Trophoblast cell (in vitro differentiated cells and primary cell): Measurements from ENCODE around the gene DEPDC7.

Experiments used
- DNase-seq, 2 donors: peaks; one replicate each; pipeline ENCODE4 v3.0.0-alpha.2; 2016
- H2AFZ ChIP-seq: 2 replicates; pipeline ENCODE4 v1.6.1; 2013; ENCODE audit warnings: low read length, moderate library complexity, mild to moderate bottlenecking; ENCODE audit not compliant: insufficient read depth, poor library complexity
- H2AK5ac ChIP-seq: 2 replicates; pipeline ENCODE4 v1.6.1; 2013; ENCODE audit warnings: mild to moderate bottlenecking, low read length
- H2BK120ac ChIP-seq: 2 replicates; pipeline ENCODE4 v1.6.1; 2013; ENCODE audit warnings: low read length, mild to moderate bottlenecking, moderate library complexity; ENCODE audit not compliant: insufficient read depth, poor library complexity
- H2BK12ac ChIP-seq: 2 replicates; pipeline ENCODE4 v1.6.1; 2013; ENCODE audit warnings: mild to moderate bottlenecking, low read length, moderate library complexity
- H2BK5ac ChIP-seq: 2 replicates; pipeline ENCODE4 v1.6.1; 2013; ENCODE audit warnings: low read length, low read depth, moderate library complexity, mild to moderate bottlenecking; ENCODE audit not compliant: poor library complexity
- H3K14ac ChIP-seq: 2 replicates; pipeline ENCODE4 v1.6.1; 2013; ENCODE audit warnings: mild to moderate bottlenecking, low read length
- H3K18ac ChIP-seq: 2 replicates; pipeline ENCODE4 v1.6.1; 2013; ENCODE audit warnings: mild to moderate bottlenecking, low read length
- H3K23ac ChIP-seq: 2 replicates; pipeline ENCODE4 v1.6.1; 2013; ENCODE audit warnings: low read length
- H3K27ac ChIP-seq: 2 replicates; pipeline ENCODE4 v1.5.1; 2013; ENCODE audit warnings: low read depth, mild to moderate bottlenecking, inconsistent platforms, low read length, moderate library complexity
- H3K27me3 ChIP-seq: 2 replicates; pipeline ENCODE4 v1.6.1; 2013; ENCODE audit warnings: inconsistent platforms, mild to moderate bottlenecking, low read length, moderate library complexity; ENCODE audit not compliant: insufficient read depth
- H3K36me3 ChIP-seq, 2 experiments: 1 replicate in 1 of 2; 2 replicates in 1 of 2; pipeline ENCODE4 v1.6.1; 2013; ENCODE audit warnings: low read length in 2 of 2, mild to moderate bottlenecking in 2 of 2, moderate library complexity in 1 of 2; ENCODE audit not compliant: insufficient read depth in 2 of 2, control insufficient read depth in 1 of 2
- H3K4ac ChIP-seq: 2 replicates; pipeline ENCODE4 v1.6.1; 2013; ENCODE audit warnings: low read depth, mild to moderate bottlenecking, low read length, moderate library complexity
- H3K4me1 ChIP-seq, 2 experiments: 1 replicate in 1 of 2; 2 replicates in 1 of 2; pipeline ENCODE4 v1.6.1; 2013; ENCODE audit warnings: low read length in 2 of 2, mild to moderate bottlenecking in 2 of 2, moderate library complexity in 1 of 2; ENCODE audit not compliant: insufficient read depth in 2 of 2, control insufficient read depth in 1 of 2
- H3K4me2 ChIP-seq: 2 replicates; pipeline ENCODE4 v1.6.1; 2013; ENCODE audit warnings: inconsistent platforms, mild to moderate bottlenecking, low read length, moderate library complexity
- H3K4me3 ChIP-seq: 2 replicates; pipeline ENCODE4 v1.5.1; 2013; ENCODE audit warnings: mild to moderate bottlenecking, low read depth, low read length, inconsistent platforms
- H3K79me1 ChIP-seq: one replicate; pipeline ENCODE4 v1.6.1; 2013; ENCODE audit warnings: low read length
- H3K79me2 ChIP-seq: 2 replicates; pipeline ENCODE4 v1.6.1; 2013; ENCODE audit warnings: low read length, mild to moderate bottlenecking; ENCODE audit not compliant: control insufficient read depth, insufficient read depth, poor library complexity
- H3K9ac ChIP-seq: 2 replicates; pipeline ENCODE4 v1.6.1; 2013; ENCODE audit warnings: mild to moderate bottlenecking, low read length
- H3K9me3 ChIP-seq: 2 replicates; pipeline ENCODE4 v1.6.1; 2013; ENCODE audit warnings: low read depth, mild to moderate bottlenecking, control low read depth, inconsistent platforms, low read length; ENCODE audit not compliant: insufficient read depth
- H4K12ac ChIP-seq: 2 replicates; pipeline ENCODE4 v1.6.1; 2013; ENCODE audit warnings: low read depth, mild to moderate bottlenecking, low read length, moderate library complexity
- H4K8ac ChIP-seq: 2 replicates; pipeline ENCODE4 v1.6.1; 2013; ENCODE audit warnings: low read depth, mild to moderate bottlenecking, low read length, moderate library complexity
- H4K91ac ChIP-seq: one replicate; pipeline ENCODE4 v1.6.1; 2013; ENCODE audit warnings: low read depth, mild to moderate bottlenecking, low read length, moderate library complexity
- WGBS: extraction: QIAGEN DNeasy Blood & Tissue Kit; methylation state at CpG from one replicate; pipeline ENCODE4 v1.1.7; 2013; ENCODE audit warnings: missing lambda C conversion rate; ENCODE audit not compliant: insufficient read length, insufficient coverage; ENCODE audit errors: extremely low coverage; 5-methylcytosine and 5-hydroxymethylcytosine counted together

DEPDC7 gene

DNA sequence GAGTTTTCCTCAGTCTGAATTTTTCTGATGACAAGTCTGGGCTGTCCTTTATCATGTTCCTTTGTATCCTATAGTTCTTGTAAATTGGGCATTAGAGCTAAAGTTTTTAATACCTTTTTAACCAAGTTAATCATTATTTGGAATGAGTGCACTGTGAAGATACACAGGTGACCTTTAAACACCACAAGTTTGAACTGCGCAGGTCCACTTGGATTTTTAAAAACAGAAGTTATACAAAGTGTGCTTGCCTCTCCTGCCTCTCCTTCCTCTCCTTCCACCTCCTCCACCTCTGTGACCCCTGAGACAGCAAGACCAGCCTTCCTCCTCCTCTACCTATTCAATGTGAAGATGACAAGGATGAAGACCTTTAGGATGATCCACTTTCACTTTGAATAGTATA lies 19.3 kb downstream of the DEPDC7 start:
- Histone ChIP-seq H3K4me3 (no peak overlapping the region), H4K91ac (no peak overlapping the region), H4K8ac (no peak overlapping the region), H3K9ac (no peak overlapping the region), H2AK5ac (no peak overlapping the region), H3K18ac (no peak overlapping the region), H2AFZ (no peak overlapping the region), H3K9me3 (no peaks in the 10 kb centered on the region), H3K23ac (no peak overlapping the region), H3K4me1 (no peaks in the 10 kb centered on the region), H2BK5ac (no peak overlapping the region), H3K36me3 (no peaks in the 10 kb centered on the region), H3K79me1 (peaks cover 9% of the 10 kb centered on the region), H3K4me2 (no peak overlapping the region), H3K4ac (no peak overlapping the region), H3K27me3 (no peaks in the 10 kb centered on the region), H2BK120ac (no peak overlapping the region), H2BK12ac (no peak overlapping the region), H3K27ac (no peak overlapping the region), H4K12ac (no peak overlapping the region), H3K14ac (no peak overlapping the region), H3K79me2 (peaks cover 6% of the 10 kb centered on the region)
- WGBS: no CpG with 5 or more reads among the region's 1 CpG
- DNase-seq: no peak

- H3K27ac ChIP-seq: peak within 1 kb of the TSS; percentile 81
- peak within 1 kb of the TSS; percentile 16 for H2BK12ac ChIP-seq
- H3K4ac ChIP-seq: peak within 1 kb of the TSS; percentile 65
- peaks cover 2 to 4% of the 10 kb centered on the region in 2 experiments for H3K4me1 ChIP-seq
- DNase-seq: peak; percentile 64 to 68
- WGBS: no CpG with 5 or more reads among the region's 84 CpGs
- H3K9ac ChIP-seq: peak within 1 kb of the TSS; percentile 68
- H2BK120ac ChIP-seq: peak within 1 kb of the TSS; percentile 65
- H2BK5ac ChIP-seq: peak within 1 kb of the TSS; percentile 55
- no peak within 1 kb of the TSS for H2AK5ac ChIP-seq
- H3K14ac ChIP-seq: peak within 1 kb of the TSS; percentile 73
- H3K23ac ChIP-seq: no peak within 1 kb of the TSS
- H4K12ac ChIP-seq: peak within 1 kb of the TSS; percentile 23
- peaks cover 0 to 2% of the 10 kb centered on the region in 2 experiments for H3K36me3 ChIP-seq
- peak within 1 kb of the TSS; percentile 87 for H3K4me2 ChIP-seq
- no peaks in the 10 kb centered on the region for H3K9me3 ChIP-seq
- H2AFZ ChIP-seq: peak within 1 kb of the TSS; percentile 32
- H4K91ac ChIP-seq: peak within 1 kb of the TSS; percentile 71
- peaks cover 6% of the 10 kb centered on the region for H3K79me2 ChIP-seq
- peak within 1 kb of the TSS; percentile 58 for H4K8ac ChIP-seq
- peak within 1 kb of the TSS; percentile 93 for H3K4me3 ChIP-seq
- H3K27me3 ChIP-seq: no peaks in the 10 kb centered on the region
- H3K18ac ChIP-seq: peak within 1 kb of the TSS; percentile 82
- H3K79me1 ChIP-seq: peaks cover 12% of the 10 kb centered on the region
Observed at GRCh38 chr11:33039274-33040032, 23.8 kb downstream of the DEPDC7 start, which contains the start of gene TCP11L1. Gene TCP11L1, plus strand, starts transcription at chr11:33039572. Its CDS starts 4,202 bp downstream, at chr11:33043774.

- peak overlapping the region; percentile 71 for H4K91ac ChIP-seq
- peak overlapping the region; percentile 65 for H2BK120ac ChIP-seq
- H3K4me2 ChIP-seq: peak overlapping the region; percentile 87
- H3K23ac ChIP-seq: no peak overlapping the region
- no CpG with 5 or more reads among the region's 30 CpGs for WGBS
- no peak overlapping the region for H2BK5ac ChIP-seq
- peaks cover 12% of the 10 kb centered on the region for H3K79me1 ChIP-seq
- no peaks in the 10 kb centered on the region for H3K27me3 ChIP-seq
- peaks cover 4 to 6% of the 10 kb centered on the region in 2 experiments for H3K36me3 ChIP-seq
- no peak overlapping the region for H2BK12ac ChIP-seq
- no peaks in the 10 kb centered on the region for H3K9me3 ChIP-seq
- peak overlapping the region; percentile 32 for H2AFZ ChIP-seq
- peak overlapping the region; percentile 65 for H3K4ac ChIP-seq
- H3K27ac ChIP-seq: no peak overlapping the region
- peaks cover 6% of the 10 kb centered on the region for H3K79me2 ChIP-seq
- H4K8ac ChIP-seq: peak overlapping the region; percentile 58
- peak overlapping the region; percentile 82 for H3K18ac ChIP-seq
- peak overlapping the region; percentile 68 for H3K9ac ChIP-seq
- no peak overlapping the region for H2AK5ac ChIP-seq
- H3K4me1 ChIP-seq: peaks cover 2 to 4% of the 10 kb centered on the region in 2 experiments
- H3K14ac ChIP-seq: peak overlapping the region; percentile 73
- peak overlapping the region; percentile 93 for H3K4me3 ChIP-seq
- DNase-seq: peak in 1 of 2 donors; percentile 39
- H4K12ac ChIP-seq: peak overlapping the region; percentile 23
Observed at GRCh38 chr11:33040033-33040861, 24.6 kb downstream of the DEPDC7 start.

DNA sequence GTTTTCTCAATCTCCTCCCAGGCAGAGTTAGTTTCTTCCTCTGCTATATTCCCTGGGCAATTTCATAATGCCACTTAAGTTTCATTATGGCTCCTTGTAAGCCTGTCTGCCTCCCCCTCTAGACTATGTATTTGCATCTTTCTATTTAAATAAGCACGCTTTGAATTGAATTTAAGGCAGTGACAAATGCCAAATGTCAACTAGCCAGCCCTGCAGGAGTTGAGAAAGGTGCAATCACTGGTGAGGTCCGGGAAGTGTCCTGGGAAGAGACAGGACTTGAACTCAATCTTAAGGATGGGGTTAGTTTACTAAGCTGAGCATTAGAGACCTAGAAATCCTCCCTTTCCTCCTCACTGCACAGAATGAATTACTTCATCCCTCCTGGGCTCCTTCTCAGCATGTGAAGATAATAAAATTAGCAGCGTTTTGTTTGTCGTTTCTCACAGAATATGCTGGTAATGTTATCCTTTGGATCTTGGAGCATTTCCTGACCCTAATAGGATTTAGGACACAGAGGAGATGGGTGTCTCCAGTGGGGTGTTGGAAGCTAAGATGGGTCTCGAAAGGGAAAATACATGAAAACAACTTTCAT lies 25.3 kb downstream of the DEPDC7 start:
- Histone ChIP-seq H3K9ac (no peak overlapping the region), H2BK5ac (no peak overlapping the region), H3K23ac (no peak overlapping the region), H3K4ac (no peak overlapping the region), H3K4me3 (no peak overlapping the region), H3K79me1 (peaks cover 12% of the 10 kb centered on the region), H2BK12ac (no peak overlapping the region), H3K27ac (no peak overlapping the region), H3K18ac (no peak overlapping the region), H2AK5ac (no peak overlapping the region), H3K14ac (no peak overlapping the region), H2BK120ac (no peak overlapping the region), H3K27me3 (no peaks in the 10 kb centered on the region), H3K4me1 (peaks cover 2 to 4% of the 10 kb centered on the region in 2 experiments), H4K8ac (no peak overlapping the region), H3K9me3 (peaks cover 4% of the 10 kb centered on the region), H3K4me2 (no peak overlapping the region), H4K91ac (no peak overlapping the region), H2AFZ (no peak overlapping the region), H3K36me3 (peaks cover 6 to 9% of the 10 kb centered on the region in 2 experiments), H3K79me2 (peaks cover 6% of the 10 kb centered on the region), H4K12ac (no peak overlapping the region)
- DNase-seq: peak in 1 of 2 donors; percentile 33
- WGBS: no CpG with 5 or more reads among the region's 5 CpGs
